ENCODE results near the gene PRKCE.

PRKCE gene

DNA sequence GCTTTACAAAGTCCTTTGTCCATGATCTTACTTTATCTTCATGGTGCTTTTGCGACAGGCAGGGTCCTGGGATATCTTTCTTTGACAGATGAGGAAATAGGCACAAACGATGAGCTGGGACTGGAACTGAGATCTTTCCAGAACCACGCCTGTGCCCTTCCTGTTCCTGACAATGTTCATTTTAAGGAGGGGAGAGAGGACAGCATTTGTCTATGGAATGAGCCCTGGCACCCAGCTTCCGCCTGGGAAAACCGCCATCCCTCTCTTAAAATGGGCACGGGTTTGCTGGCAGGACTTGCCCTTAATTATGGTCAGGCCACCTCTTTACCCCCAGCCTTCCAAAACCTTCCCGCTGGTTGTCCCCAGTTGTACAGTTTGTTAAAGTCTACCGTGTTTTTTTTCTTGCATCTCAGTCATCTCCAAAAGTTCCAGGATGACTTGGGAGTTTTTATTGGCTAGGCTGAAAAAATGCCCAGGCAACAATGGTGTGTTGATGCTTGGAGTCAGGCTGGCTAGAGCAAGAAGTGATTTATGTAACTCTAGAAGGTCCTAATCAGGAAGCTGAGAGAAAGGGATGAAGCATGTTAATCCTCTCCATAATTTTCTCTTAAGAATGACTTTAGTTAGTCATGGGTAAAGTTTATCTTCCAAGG, 380.8 kb downstream of the PRKCE start:
- no peaks in the 10 kb centered on the region for H3K9me3 ChIP-seq (ENCODE audit: insufficient read depth, low read length)
- H3K4me3 ChIP-seq (ENCODE audit: insufficient read length, low read depth) = no peak overlapping the region
- no peak for TF ChIP-seq ZNF274 (IDR thresholded peaks at IDR 0.05; ENCODE audit: low read depth, low read length)
- TF ChIP-seq SUZ12 (IDR thresholded peaks at IDR 0.05; ENCODE audit: extremely low read depth, insufficient read depth, insufficient read length) = no peak
- no peak for TF ChIP-seq YY1 (IDR thresholded peaks at IDR 0.05; ENCODE audit: insufficient read depth, insufficient read length)
- DNase-seq (ENCODE audit: low read depth, low spot score) = no peak
- H3K4me1 ChIP-seq (ENCODE audit: insufficient read depth, insufficient read length) = no peaks in the 10 kb centered on the region
- H3K36me3 ChIP-seq (ENCODE audit: insufficient read depth, insufficient read length, low read length) = no peaks in the 10 kb centered on the region
- H3K9ac ChIP-seq (ENCODE audit: insufficient read length, low read depth) = no peak overlapping the region
- no peaks in the 10 kb centered on the region for H3K27me3 ChIP-seq (ENCODE audit: insufficient read depth, insufficient read length)

- H3K4me3 ChIP-seq (ENCODE audit: insufficient read length, low read depth) = no peak overlapping the region
- H3K27me3 ChIP-seq (ENCODE audit: insufficient read depth, insufficient read length) = no peaks in the 10 kb centered on the region
- H3K9ac ChIP-seq (ENCODE audit: insufficient read length, low read depth) = no peak overlapping the region
- no peaks in the 10 kb centered on the region for H3K9me3 ChIP-seq (ENCODE audit: insufficient read depth, low read length)
- no peaks in the 10 kb centered on the region for H3K36me3 ChIP-seq (ENCODE audit: insufficient read depth, insufficient read length, low read length)
- TF ChIP-seq SUZ12 (IDR thresholded peaks at IDR 0.05; ENCODE audit: extremely low read depth, insufficient read depth, insufficient read length) = no peak
- no peaks in the 10 kb centered on the region for H3K4me1 ChIP-seq (ENCODE audit: insufficient read depth, insufficient read length)
- no peak for DNase-seq (ENCODE audit: low read depth, low spot score)
These were observed 381.5 kb downstream of the PRKCE start for GRCh38 chr2:46032996-46033395.

DNA sequence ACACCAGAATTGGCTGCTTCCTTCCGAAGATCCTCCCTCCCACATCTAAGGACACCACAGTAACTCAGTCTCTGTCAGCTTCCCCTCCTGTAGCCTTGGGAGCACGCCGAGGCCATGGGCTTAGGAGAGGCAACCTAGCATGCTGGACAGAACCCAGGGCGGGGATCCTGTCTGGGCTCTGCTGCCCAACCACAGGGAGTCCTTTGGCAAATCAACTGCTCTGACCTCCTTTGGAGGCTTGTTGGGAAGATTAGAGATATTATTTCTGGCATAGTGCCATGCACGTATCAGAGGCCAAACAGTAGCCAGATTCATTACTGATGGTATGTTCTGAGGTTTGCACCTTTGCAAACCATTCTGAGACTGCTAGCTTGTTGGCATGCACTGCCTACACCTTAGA, 383.1 kb downstream of the PRKCE start:
- Histone ChIP-seq H3K9ac (ENCODE audit: insufficient read length, low read depth) (no peak overlapping the region), H3K4me1 (ENCODE audit: insufficient read depth, insufficient read length) (no peaks in the 10 kb centered on the region), H3K27me3 (ENCODE audit: insufficient read depth, insufficient read length) (no peaks in the 10 kb centered on the region), H3K9me3 (ENCODE audit: insufficient read depth, low read length) (no peaks in the 10 kb centered on the region), H3K36me3 (ENCODE audit: insufficient read depth, insufficient read length, low read length) (no peaks in the 10 kb centered on the region), H3K4me3 (ENCODE audit: insufficient read length, low read depth) (no peak overlapping the region)
- TF ChIP-seq YY1 (IDR thresholded peaks at IDR 0.05; ENCODE audit: insufficient read depth, insufficient read length) (no peak), SUZ12 (IDR thresholded peaks at IDR 0.05; ENCODE audit: extremely low read depth, insufficient read depth, insufficient read length) (no peak), ZNF274 (IDR thresholded peaks at IDR 0.05; ENCODE audit: low read depth, low read length) (no peak)
- no peak for DNase-seq (ENCODE audit: low read depth, low spot score)

- Histone ChIP-seq H3K4me1 (ENCODE audit: insufficient read depth, insufficient read length) (no peaks in the 10 kb centered on the region), H3K36me3 (ENCODE audit: insufficient read depth, insufficient read length, low read length) (no peaks in the 10 kb centered on the region)
These were observed 385.5 kb downstream of the PRKCE start for GRCh38 chr2:46036929-46037328.

DNA sequence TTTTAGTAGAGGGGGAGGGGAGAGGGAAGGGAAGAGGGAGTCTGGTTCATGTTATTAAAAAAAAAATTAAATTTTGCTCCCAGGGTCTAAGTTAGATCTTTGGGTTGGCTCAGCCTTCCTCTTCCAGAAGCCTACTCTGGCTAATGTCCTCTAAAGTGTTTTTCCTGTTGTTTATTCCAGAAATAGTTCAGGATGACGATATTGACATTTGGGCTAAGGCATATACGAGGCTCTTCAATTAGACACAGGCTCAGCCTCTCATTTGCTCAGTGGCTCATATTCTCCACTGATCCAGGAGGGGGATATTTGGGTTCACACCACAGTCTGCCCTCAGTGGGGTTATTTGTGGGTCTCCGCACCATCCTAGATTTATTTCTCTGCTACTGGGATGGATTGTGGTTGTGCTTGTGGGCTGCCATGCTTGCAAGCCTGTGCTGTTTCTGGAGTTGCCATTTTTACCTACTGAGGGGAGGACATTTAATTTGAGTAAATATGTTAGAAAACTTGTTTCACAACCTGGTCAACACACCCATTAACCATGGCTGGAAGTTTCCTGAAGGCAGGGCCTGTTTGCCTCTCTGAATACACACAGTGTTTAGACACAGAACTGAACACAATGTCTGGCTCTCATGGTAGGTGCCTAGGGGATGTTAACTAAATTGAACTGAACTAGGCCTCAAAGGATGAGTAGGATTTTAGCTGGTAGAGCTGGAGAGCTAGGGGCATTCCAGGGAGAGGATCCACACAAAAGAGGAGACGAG, 388.2 kb downstream of the PRKCE start:
- no peak overlapping the region for H3K9ac ChIP-seq (ENCODE audit: insufficient read length, low read depth)
- TF ChIP-seq SUZ12 (IDR thresholded peaks at IDR 0.05; ENCODE audit: extremely low read depth, insufficient read depth, insufficient read length) = no peak
- TF ChIP-seq YY1 (IDR thresholded peaks at IDR 0.05; ENCODE audit: insufficient read depth, insufficient read length) = no peak
- TF ChIP-seq ZNF274 (IDR thresholded peaks at IDR 0.05; ENCODE audit: low read depth, low read length) = no peak
- no peaks in the 10 kb centered on the region for H3K4me1 ChIP-seq (ENCODE audit: insufficient read depth, insufficient read length)
- H3K9me3 ChIP-seq (ENCODE audit: insufficient read depth, low read length) = no peaks in the 10 kb centered on the region
- no peaks in the 10 kb centered on the region for H3K27me3 ChIP-seq (ENCODE audit: insufficient read depth, insufficient read length)
- H3K4me3 ChIP-seq (ENCODE audit: insufficient read length, low read depth) = no peak overlapping the region
- no peak for DNase-seq (ENCODE audit: low read depth, low spot score)
- H3K36me3 ChIP-seq (ENCODE audit: insufficient read depth, insufficient read length, low read length) = no peaks in the 10 kb centered on the region

More at GRCh38 chr2:46036929-46037328, 385.5 kb downstream of the PRKCE start:
- no peak for DNase-seq (ENCODE audit: low read depth, low spot score)
- no peak overlapping the region for H3K4me3 ChIP-seq (ENCODE audit: insufficient read length, low read depth)
- H3K9ac ChIP-seq (ENCODE audit: insufficient read length, low read depth) = no peak overlapping the region
- H3K9me3 ChIP-seq (ENCODE audit: insufficient read depth, low read length) = no peaks in the 10 kb centered on the region
- no peaks in the 10 kb centered on the region for H3K27me3 ChIP-seq (ENCODE audit: insufficient read depth, insufficient read length)
- no peak for TF ChIP-seq YY1 (IDR thresholded peaks at IDR 0.05; ENCODE audit: insufficient read depth, insufficient read length)
- no peak for TF ChIP-seq ZNF274 (IDR thresholded peaks at IDR 0.05; ENCODE audit: low read depth, low read length)
- no peak for TF ChIP-seq SUZ12 (IDR thresholded peaks at IDR 0.05; ENCODE audit: extremely low read depth, insufficient read depth, insufficient read length)

DNA sequence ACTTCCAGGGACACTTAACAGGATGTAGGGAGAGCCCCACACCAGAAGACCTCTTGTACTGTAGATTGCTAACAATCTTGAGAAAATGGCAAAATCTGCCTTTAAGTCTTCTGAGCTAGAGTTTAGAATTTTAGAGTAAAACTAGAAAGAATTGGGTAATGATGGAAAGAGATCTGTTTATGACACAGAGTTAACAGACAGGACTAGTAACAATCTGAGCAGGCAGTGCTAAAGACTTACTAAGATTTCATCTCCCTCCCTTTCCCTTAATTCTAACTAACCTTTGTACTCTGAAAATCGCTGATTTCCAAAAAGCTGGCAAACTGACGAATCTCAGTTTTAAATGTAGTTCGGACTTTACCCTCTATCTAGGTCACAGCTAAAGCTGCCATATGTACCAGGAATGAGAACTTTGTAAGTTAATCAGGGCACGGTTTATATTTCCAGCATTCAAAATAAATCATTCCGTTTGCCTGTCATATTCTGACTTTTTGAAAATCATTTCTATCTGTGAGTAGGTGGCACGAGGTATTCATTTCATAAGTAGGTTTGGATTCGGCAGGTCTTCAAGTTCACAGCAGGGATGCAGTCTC, 389.2 kb downstream of the PRKCE start:
- DNase-seq (ENCODE audit: low read depth, low spot score) = no peak
- Histone ChIP-seq H3K36me3 (ENCODE audit: insufficient read depth, insufficient read length, low read length) (no peaks in the 10 kb centered on the region), H3K4me1 (ENCODE audit: insufficient read depth, insufficient read length) (no peaks in the 10 kb centered on the region), H3K4me3 (ENCODE audit: insufficient read length, low read depth) (no peak overlapping the region), H3K27me3 (ENCODE audit: insufficient read depth, insufficient read length) (no peaks in the 10 kb centered on the region), H3K9ac (ENCODE audit: insufficient read length, low read depth) (no peak overlapping the region), H3K9me3 (ENCODE audit: insufficient read depth, low read length) (no peaks in the 10 kb centered on the region)
- TF ChIP-seq YY1 (IDR thresholded peaks at IDR 0.05; ENCODE audit: insufficient read depth, insufficient read length) = no peak
- no peak for TF ChIP-seq SUZ12 (IDR thresholded peaks at IDR 0.05; ENCODE audit: extremely low read depth, insufficient read depth, insufficient read length)
- no peak for TF ChIP-seq ZNF274 (IDR thresholded peaks at IDR 0.05; ENCODE audit: low read depth, low read length)

DNA sequence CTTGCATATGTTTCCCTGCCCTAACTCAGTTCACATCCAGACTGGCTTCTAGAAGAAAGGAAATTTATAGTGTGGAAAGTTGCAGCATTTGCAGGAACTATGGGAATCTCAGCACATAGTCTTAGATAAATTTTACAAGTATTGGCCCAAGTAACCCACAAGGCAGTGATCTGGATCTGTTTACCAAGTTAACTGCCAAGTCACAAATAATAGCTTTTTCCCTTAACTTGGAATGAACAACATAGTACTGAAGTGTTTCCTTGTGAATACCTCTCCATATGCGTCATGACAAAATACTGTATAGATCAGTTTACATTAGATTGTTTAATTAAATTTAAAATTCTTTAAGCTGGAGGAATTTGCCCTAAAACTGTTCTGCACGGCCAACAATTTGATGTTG, 390.0 kb downstream of the PRKCE start:
- Histone ChIP-seq H3K36me3 (ENCODE audit: insufficient read depth, insufficient read length, low read length) (no peaks in the 10 kb centered on the region), H3K27me3 (ENCODE audit: insufficient read depth, insufficient read length) (no peaks in the 10 kb centered on the region)

More for the DNA sequence above, 390.0 kb downstream of the PRKCE start:
- no peak overlapping the region for H3K9ac ChIP-seq (ENCODE audit: insufficient read length, low read depth)
- H3K9me3 ChIP-seq (ENCODE audit: insufficient read depth, low read length) = no peaks in the 10 kb centered on the region
- H3K4me1 ChIP-seq (ENCODE audit: insufficient read depth, insufficient read length) = no peaks in the 10 kb centered on the region
- DNase-seq (ENCODE audit: low read depth, low spot score) = no peak
- H3K4me3 ChIP-seq (ENCODE audit: insufficient read length, low read depth) = no peak overlapping the region
- TF ChIP-seq ZNF274 (IDR thresholded peaks at IDR 0.05; ENCODE audit: low read depth, low read length) (no peak), YY1 (IDR thresholded peaks at IDR 0.05; ENCODE audit: insufficient read depth, insufficient read length) (no peak), SUZ12 (IDR thresholded peaks at IDR 0.05; ENCODE audit: extremely low read depth, insufficient read depth, insufficient read length) (no peak)

Measured in NT2/D1 (cell line).